ENCODE measurements around the gene DYSF.

Gene DYSF

GRCh38 chr2:71554706-71555056, 101.3 kb downstream of the DYSF start:
- H3K27ac ChIP-seq, result no peak overlapping the region
- CTCF ChIA-PET, result interaction anchor here (0.6 kb wide), 1 partner anchor 11 kb away, joined by 3 read pairs; no protein-coding TSS in a partner anchor
- no peak for DNase-seq (ENCODE audit: low spot score)
- POLR2A ChIA-PET (ENCODE audit: low non-redundant PET), result no interaction called here
- no peak for TF ChIP-seq CTCF (conservative IDR thresholded peaks at IDR 0.05; ENCODE audit: low read depth)

GRCh38 chr2:71555798-71556454, 102.6 kb downstream of the DYSF start:
- no peak overlapping the region for H3K27ac ChIP-seq
- TF ChIP-seq CTCF (conservative IDR thresholded peaks at IDR 0.05; ENCODE audit: low read depth), result no peak
- DNase-seq (ENCODE audit: low spot score), result no peak
- POLR2A ChIA-PET (ENCODE audit: low non-redundant PET), result no interaction called here
- CTCF ChIA-PET, result interaction anchor here (0.6 to 0.8 kb wide), 2 partner anchors 14 to 16 kb away, joined by 3 read pairs; no protein-coding TSS in a partner anchor

- ChIA-PET CTCF (interaction anchor here (0.8 kb wide), 1 partner anchor 17 kb away, joined by 3 read pairs; no protein-coding TSS in a partner anchor), POLR2A (ENCODE audit: low non-redundant PET) (no interaction called here)
- no peak overlapping the region for H3K27ac ChIP-seq
- TF ChIP-seq CTCF (conservative IDR thresholded peaks at IDR 0.05; ENCODE audit: low read depth), result no peak
- no peak for DNase-seq (ENCODE audit: low spot score)
These were observed 103.4 kb downstream of the DYSF start for GRCh38 chr2:71556692-71557250.

GRCh38 chr2:71557321-71557720, 104.0 kb downstream of the DYSF start:
- no peak overlapping the region for H3K27ac ChIP-seq
- no peak for TF ChIP-seq CTCF (conservative IDR thresholded peaks at IDR 0.05; ENCODE audit: low read depth)
- ChIA-PET POLR2A (ENCODE audit: low non-redundant PET) (no interaction called here), CTCF (no interaction called here)
- no peak for DNase-seq (ENCODE audit: low spot score)

GRCh38 chr2:71558300-71559051, 105.1 kb downstream of the DYSF start:
- TF ChIP-seq CTCF (conservative IDR thresholded peaks at IDR 0.05; ENCODE audit: low read depth), result no peak
- H3K27ac ChIP-seq, result no peak overlapping the region
- no peak for DNase-seq (ENCODE audit: low spot score)
- ChIA-PET CTCF (interaction anchor here (0.8 kb wide), 1 partner anchor 13 kb away, joined by 3 read pairs; no protein-coding TSS in a partner anchor), POLR2A (ENCODE audit: low non-redundant PET) (no interaction called here)

- no peak for TF ChIP-seq CTCF (conservative IDR thresholded peaks at IDR 0.05; ENCODE audit: low read depth)
- H3K27ac ChIP-seq, result no peak overlapping the region
These were observed 105.9 kb downstream of the DYSF start for GRCh38 chr2:71559080-71559827.

More at GRCh38 chr2:71559080-71559827, 105.9 kb downstream of the DYSF start:
- ChIA-PET CTCF (no interaction called here), POLR2A (ENCODE audit: low non-redundant PET) (no interaction called here)
- no peak for DNase-seq (ENCODE audit: low spot score)

Data from RWPE1 (cell line).